Breast epithelium (tissue), 3 donors: ENCODE measurements around the gene POU2F3.
A peak's percentile ranks its signal among the peaks of the same experiment; 100 is the strongest.

Experiments used
- POLR2A ChIP-seq: fragments of 450-650 bp; IDR thresholded peaks from one replicate; pipeline ENCODE4 v1.6.1; 2016; ENCODE audit warnings: antibody characterized with exemption, mild to moderate bottlenecking, moderate library complexity
- POLR2AphosphoS5 ChIP-seq, 3 donors: sonication (generic); formaldehyde crosslinking; IDR thresholded peaks; one replicate each; pipeline ENCODE4 v1.6.1; 2017; ENCODE audit warnings: antibody characterized with exemption in 3 of 3

- TF ChIP-seq POLR2AphosphoS5 (IDR thresholded peaks at IDR 0.05) (peak in 1 of 3 donors; percentile 61), POLR2A (no peak)
Observed at GRCh38 chr11:120235024-120235628, 4.8 kb upstream of the POU2F3 start.
